Fibroblast of lung (primary cell): Measurements from ENCODE around the gene EYS. TPM values are rescaled to one million over a fixed set of nuclear protein-coding genes. Genes with fewer than 3 reads are reported as not detected.

Experiments
- DNase-seq, 2 donors: peaks; one replicate each; pipeline versions ENCODE4 v3.0.0 to v3.0.0-alpha.2; 2010; ENCODE audit warnings: low read depth in 2 of 2
- H2AFZ ChIP-seq: 2 replicates; pipeline ENCODE4 v1.5.1; 2012; ENCODE audit warnings: low read length, control low read depth, inconsistent platforms
- H3K27ac ChIP-seq: 2 replicates; pipeline ENCODE4 v1.5.1; 2011; ENCODE audit warnings: low read length, control low read depth; ENCODE audit not compliant: insufficient read depth
- H3K27me3 ChIP-seq: 2 replicates; pipeline ENCODE4 v1.5.1; 2011; ENCODE audit warnings: mild to moderate bottlenecking, low read length; ENCODE audit not compliant: control insufficient read depth, insufficient read depth
- H3K36me3 ChIP-seq: 2 replicates; pipeline ENCODE4 v1.5.1; 2011; ENCODE audit warnings: low read length; ENCODE audit not compliant: control insufficient read depth, insufficient read depth
- H3K4me1 ChIP-seq: 2 replicates; pipeline ENCODE4 v1.5.1; 2011; ENCODE audit warnings: low read length; ENCODE audit not compliant: control insufficient read depth, insufficient read depth; ENCODE audit errors: extremely low read depth
- H3K4me2 ChIP-seq: 2 replicates; pipeline ENCODE4 v1.5.1; 2011; ENCODE audit warnings: low read length, control low read depth; ENCODE audit not compliant: insufficient read depth; ENCODE audit errors: extremely low read depth
- H3K4me3 ChIP-seq, 4 experiments: fragments of 200-600 bp in 1 of 4; sonication (generic) in 1 of 4; replicated peaks in 1 of 4; 2 replicates each; pipeline ENCODE4 v1.5.1; 2011 to 2016; ENCODE audit warnings: low read length in 4 of 4, low read depth in 3 of 4, mild to moderate bottlenecking in 3 of 4, control low read depth in 2 of 4, inconsistent platforms in 1 of 4, mixed read lengths in 1 of 4; ENCODE audit not compliant: insufficient read depth in 1 of 4; ENCODE audit errors: control extremely low read depth in 1 of 4
- H3K79me2 ChIP-seq: 2 replicates; pipeline ENCODE4 v1.5.1; 2012; ENCODE audit warnings: mild to moderate bottlenecking, low read length, inconsistent platforms; ENCODE audit not compliant: control insufficient read depth, insufficient read depth
- H3K9ac ChIP-seq: 2 replicates; pipeline ENCODE4 v1.5.1; 2011; ENCODE audit warnings: mild to moderate bottlenecking, low read length, control low read depth; ENCODE audit not compliant: insufficient read depth
- H3K9me3 ChIP-seq: 2 replicates; pipeline ENCODE4 v1.5.1; 2012; ENCODE audit warnings: low read depth, low read length; ENCODE audit not compliant: control insufficient read depth, insufficient read depth
- H4K20me1 ChIP-seq: 2 replicates; pipeline ENCODE4 v1.5.1; 2011; ENCODE audit warnings: low read length; ENCODE audit not compliant: control insufficient read depth, insufficient read depth; ENCODE audit errors: extremely low read depth
- EZH2 ChIP-seq: IDR thresholded peaks from 2 replicates; pipeline ENCODE4 v1.5.1; 2012; ENCODE audit warnings: low read length, control low read depth, mild to moderate bottlenecking; ENCODE audit errors: missing control alignments
- polyA plus RNA-seq, 2 donors: library from polyadenylated mRNA; depleted of rRNA in 1 of 2; stranded (reverse) in 1 of 2; unstranded in 1 of 2; fragments of >200 nt; gene quantifications; 2 replicates each; pipeline ENCODE4 v1.2.1, GENCODE V29; 2011 to 2012; ENCODE audit warnings: missing spikeins in 1 of 2
- total RNA-seq: library from RNA; depleted of rRNA; stranded (reverse); fragments of >200 nt; gene quantifications from 2 replicates; pipeline ENCODE4 v1.2.1, GENCODE V29; 2014
- TF ChIP-seq, protein P1 (sequence below), 2 donors: IDR thresholded peaks in 1 of 2; conservative IDR thresholded peaks in 1 of 2; 1 replicate in 1 of 2; 2 replicates in 1 of 2; pipeline ENCODE4 v1.5.1; 2011 to 2012; ENCODE audit warnings: low read length in 2 of 2, control low read depth in 1 of 2, inconsistent platforms in 1 of 2, low read depth in 1 of 2, mild to moderate bottlenecking in 1 of 2

Gene EYS
- total and polyA plus RNA-seq, 2 donors (not counting 1 experiment from before 2014, with no cell fraction given): under 0.01 TPM; not detected in 1

DNA sequence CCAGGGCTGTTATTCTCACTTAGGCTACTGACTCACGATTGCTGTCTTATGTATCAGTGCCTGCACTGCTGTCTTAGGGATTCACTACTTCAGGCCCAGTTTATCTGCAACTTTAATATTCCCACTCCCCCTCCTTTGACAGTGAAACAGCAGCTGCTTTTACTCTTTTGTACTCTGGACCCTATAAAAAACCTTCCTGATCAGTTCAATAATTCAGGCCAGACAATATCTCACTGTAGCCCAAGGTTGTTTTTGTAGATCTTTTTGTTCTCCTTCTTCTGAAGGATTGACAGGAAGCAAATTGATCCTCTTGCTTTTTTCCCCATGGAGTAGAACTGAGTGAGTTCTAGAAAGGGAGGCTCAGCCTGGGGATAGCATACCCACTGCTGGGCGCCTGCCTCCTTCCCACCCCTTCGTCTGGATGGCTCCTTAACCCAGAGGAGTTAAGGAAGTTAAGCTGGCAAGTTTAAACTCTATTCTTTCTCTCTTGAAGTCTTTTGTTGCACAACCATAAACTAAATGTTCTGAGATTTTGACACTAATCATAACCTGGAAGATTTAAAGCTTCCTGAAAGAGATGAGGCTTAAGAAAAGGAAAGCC, 22.0 kb upstream of the EYS start:
- H3K9ac ChIP-seq: no peak overlapping the region
- TF ChIP-seq EZH2: no peak
- TF ChIP-seq, protein P1, sequence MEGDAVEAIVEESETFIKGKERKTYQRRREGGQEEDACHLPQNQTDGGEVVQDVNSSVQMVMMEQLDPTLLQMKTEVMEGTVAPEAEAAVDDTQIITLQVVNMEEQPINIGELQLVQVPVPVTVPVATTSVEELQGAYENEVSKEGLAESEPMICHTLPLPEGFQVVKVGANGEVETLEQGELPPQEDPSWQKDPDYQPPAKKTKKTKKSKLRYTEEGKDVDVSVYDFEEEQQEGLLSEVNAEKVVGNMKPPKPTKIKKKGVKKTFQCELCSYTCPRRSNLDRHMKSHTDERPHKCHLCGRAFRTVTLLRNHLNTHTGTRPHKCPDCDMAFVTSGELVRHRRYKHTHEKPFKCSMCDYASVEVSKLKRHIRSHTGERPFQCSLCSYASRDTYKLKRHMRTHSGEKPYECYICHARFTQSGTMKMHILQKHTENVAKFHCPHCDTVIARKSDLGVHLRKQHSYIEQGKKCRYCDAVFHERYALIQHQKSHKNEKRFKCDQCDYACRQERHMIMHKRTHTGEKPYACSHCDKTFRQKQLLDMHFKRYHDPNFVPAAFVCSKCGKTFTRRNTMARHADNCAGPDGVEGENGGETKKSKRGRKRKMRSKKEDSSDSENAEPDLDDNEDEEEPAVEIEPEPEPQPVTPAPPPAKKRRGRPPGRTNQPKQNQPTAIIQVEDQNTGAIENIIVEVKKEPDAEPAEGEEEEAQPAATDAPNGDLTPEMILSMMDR (conservative IDR thresholded peaks at IDR 0.05 in 1 of 2, IDR thresholded peaks at IDR 0.05 in 1 of 2; ENCODE audit: low read depth in 1 of 2, low read length in 2 of 2): no peak
- no peak overlapping the region for H3K4me2 ChIP-seq
- no peaks in the 10 kb centered on the region for H3K9me3 ChIP-seq
- DNase-seq: no peak
- H3K4me1 ChIP-seq: no peaks in the 10 kb centered on the region
- H3K4me3 ChIP-seq: no peak overlapping the region
- no peaks in the 10 kb centered on the region for H4K20me1 ChIP-seq
- H2AFZ ChIP-seq: no peak overlapping the region
- no peaks in the 10 kb centered on the region for H3K36me3 ChIP-seq
- no peaks in the 10 kb centered on the region for H3K27me3 ChIP-seq
- no peak overlapping the region for H3K27ac ChIP-seq
- no peaks in the 10 kb centered on the region for H3K79me2 ChIP-seq

DNA sequence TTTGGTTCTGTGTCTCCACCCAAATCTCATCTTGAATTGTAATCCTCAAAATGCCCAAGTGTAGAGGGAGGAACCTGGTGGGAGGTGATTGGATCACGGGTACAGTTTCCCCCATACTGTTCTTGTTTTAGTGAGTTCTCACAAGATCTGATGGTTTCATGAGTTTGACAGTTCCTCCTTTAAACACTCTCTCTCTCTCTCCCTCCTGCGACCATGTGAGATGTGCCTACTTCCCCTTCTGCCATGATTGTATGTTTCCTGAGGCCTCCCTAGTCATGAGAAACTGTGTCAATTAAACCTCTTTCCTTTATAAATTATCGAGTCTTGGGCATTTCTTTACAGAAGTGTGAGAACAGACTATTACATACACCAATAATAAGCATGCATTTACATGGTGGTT, 12.1 kb upstream of the EYS start:
- H3K27ac ChIP-seq: no peak overlapping the region
- no peak overlapping the region for H2AFZ ChIP-seq
- DNase-seq: no peak
- no peaks in the 10 kb centered on the region for H3K9me3 ChIP-seq
- no peaks in the 10 kb centered on the region for H3K27me3 ChIP-seq
- no peak for TF ChIP-seq EZH2
- TF ChIP-seq, protein P1 (conservative IDR thresholded peaks at IDR 0.05 in 1 of 2, IDR thresholded peaks at IDR 0.05 in 1 of 2; ENCODE audit: low read depth in 1 of 2, low read length in 2 of 2): no peak
- H3K4me1 ChIP-seq: no peaks in the 10 kb centered on the region
- no peak overlapping the region for H3K9ac ChIP-seq
- no peaks in the 10 kb centered on the region for H3K79me2 ChIP-seq
- H3K4me2 ChIP-seq: no peak overlapping the region
- H3K36me3 ChIP-seq: no peaks in the 10 kb centered on the region
- no peak overlapping the region for H3K4me3 ChIP-seq
- no peaks in the 10 kb centered on the region for H4K20me1 ChIP-seq

DNA sequence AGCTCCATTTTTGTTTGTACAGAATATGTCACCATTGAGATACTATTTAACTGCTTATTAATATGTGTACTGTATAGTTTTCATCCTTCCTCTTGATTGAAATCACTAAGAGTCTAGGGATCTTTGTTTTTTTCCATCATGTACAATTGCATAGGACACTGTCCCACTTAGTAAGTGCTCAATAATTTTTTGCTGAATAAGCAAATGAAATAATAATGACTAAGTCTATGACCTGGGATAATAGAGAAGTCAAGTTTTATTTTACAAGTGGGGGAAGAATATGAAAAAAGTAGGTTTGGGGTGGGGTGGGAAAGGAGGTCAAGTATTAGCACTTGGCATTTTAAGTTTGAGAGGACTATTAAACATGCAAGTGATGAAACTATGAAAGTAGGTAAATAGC, 4.5 kb upstream of the EYS start:
- H3K27me3 ChIP-seq: no peaks in the 10 kb centered on the region
- H3K4me1 ChIP-seq: no peaks in the 10 kb centered on the region
- no peaks in the 10 kb centered on the region for H3K9me3 ChIP-seq

More for the DNA sequence above, 4.5 kb upstream of the EYS start:
- no peaks in the 10 kb centered on the region for H3K79me2 ChIP-seq
- no peak overlapping the region for H3K4me2 ChIP-seq
- no peak overlapping the region for H3K9ac ChIP-seq
- no peaks in the 10 kb centered on the region for H3K36me3 ChIP-seq
- TF ChIP-seq EZH2: no peak
- TF ChIP-seq, protein P1 (conservative IDR thresholded peaks at IDR 0.05 in 1 of 2, IDR thresholded peaks at IDR 0.05 in 1 of 2; ENCODE audit: low read depth in 1 of 2, low read length in 2 of 2): no peak
- no peak overlapping the region for H3K27ac ChIP-seq
- H4K20me1 ChIP-seq: no peaks in the 10 kb centered on the region
- DNase-seq: no peak
- no peak overlapping the region for H2AFZ ChIP-seq
- no peak overlapping the region for H3K4me3 ChIP-seq
